ENCODE data around the gene MYH10.

MYH10 gene

GRCh38 chr17:8488901-8489300, 141.6 kb downstream of the MYH10 start:
- no peaks in the 10 kb centered on the region for H3K9me3 ChIP-seq (ENCODE audit: low read length)
- no peak overlapping the region for H2AFZ ChIP-seq (ENCODE audit: low read length)
- no peaks in the 10 kb centered on the region for H4K20me1 ChIP-seq (ENCODE audit: insufficient read depth, low read length)
- no peaks in the 10 kb centered on the region for H3F3A ChIP-seq (ENCODE audit: insufficient read depth, low read length)
- no peak overlapping the region for H3K4me3 ChIP-seq (ENCODE audit: low read depth, low read length, poor library complexity, severe bottlenecking)
- H3K27me3 ChIP-seq (ENCODE audit: insufficient read depth, low read length) = no peaks in the 10 kb centered on the region
- H3K4me2 ChIP-seq (ENCODE audit: low read length) = no peak overlapping the region
- H3K4me1 ChIP-seq (ENCODE audit: insufficient read depth, low read length, severe bottlenecking) = no peaks in the 10 kb centered on the region
- TF ChIP-seq EZH2 (IDR thresholded peaks at IDR 0.05; ENCODE audit: borderline replicate concordance, low read length) (no peak), CTCF (IDR thresholded peaks at IDR 0.05; ENCODE audit: low read length) (no peak)
- H3K79me2 ChIP-seq (ENCODE audit: insufficient read depth, low read length) = no peaks in the 10 kb centered on the region
- no peak overlapping the region for H3K27ac ChIP-seq (ENCODE audit: low read depth, low read length, poor library complexity, severe bottlenecking)
- no peaks in the 10 kb centered on the region for H3K9me2 ChIP-seq (ENCODE audit: low read depth, low read length)
- H3K36me3 ChIP-seq (ENCODE audit: insufficient read depth, low read length) = peaks cover 42% of the 10 kb centered on the region
- no peak overlapping the region for H3K9ac ChIP-seq (ENCODE audit: low read length)

- TF ChIP-seq EZH2 (IDR thresholded peaks at IDR 0.05; ENCODE audit: borderline replicate concordance, low read length) = no peak
- TF ChIP-seq CTCF (IDR thresholded peaks at IDR 0.05; ENCODE audit: low read length) = no peak
- Histone ChIP-seq H3K4me3 (ENCODE audit: low read depth, low read length, poor library complexity, severe bottlenecking) (no peak overlapping the region), H3K4me1 (ENCODE audit: insufficient read depth, low read length, severe bottlenecking) (no peaks in the 10 kb centered on the region), H2AFZ (ENCODE audit: low read length) (no peak overlapping the region), H3K4me2 (ENCODE audit: low read length) (no peak overlapping the region), H3K27ac (ENCODE audit: low read depth, low read length, poor library complexity, severe bottlenecking) (no peak overlapping the region), H3K9me3 (ENCODE audit: low read length) (no peaks in the 10 kb centered on the region), H3K79me2 (ENCODE audit: insufficient read depth, low read length) (no peaks in the 10 kb centered on the region), H3K9me2 (ENCODE audit: low read depth, low read length) (no peaks in the 10 kb centered on the region), H3K9ac (ENCODE audit: low read length) (no peak overlapping the region), H3K27me3 (ENCODE audit: insufficient read depth, low read length) (no peaks in the 10 kb centered on the region), H3F3A (ENCODE audit: insufficient read depth, low read length) (no peaks in the 10 kb centered on the region), H3K36me3 (ENCODE audit: insufficient read depth, low read length) (peaks cover 46% of the 10 kb centered on the region), H4K20me1 (ENCODE audit: insufficient read depth, low read length) (no peaks in the 10 kb centered on the region)
These were observed 142.0 kb downstream of the MYH10 start for GRCh38 chr17:8488491-8488890.

- no peak overlapping the region for H3K27ac ChIP-seq (ENCODE audit: low read depth, low read length, poor library complexity, severe bottlenecking)
- H3K4me2 ChIP-seq (ENCODE audit: low read length) = no peak overlapping the region
- TF ChIP-seq EZH2 (IDR thresholded peaks at IDR 0.05; ENCODE audit: borderline replicate concordance, low read length) (no peak), CTCF (IDR thresholded peaks at IDR 0.05; ENCODE audit: low read length) (no peak)
- no peaks in the 10 kb centered on the region for H3F3A ChIP-seq (ENCODE audit: insufficient read depth, low read length)
- no peaks in the 10 kb centered on the region for H3K27me3 ChIP-seq (ENCODE audit: insufficient read depth, low read length)
- H3K36me3 ChIP-seq (ENCODE audit: insufficient read depth, low read length) = peaks cover 46% of the 10 kb centered on the region
- H3K9me2 ChIP-seq (ENCODE audit: low read depth, low read length) = no peaks in the 10 kb centered on the region
- no peak overlapping the region for H3K4me3 ChIP-seq (ENCODE audit: low read depth, low read length, poor library complexity, severe bottlenecking)
- no peak overlapping the region for H3K9ac ChIP-seq (ENCODE audit: low read length)
- H3K79me2 ChIP-seq (ENCODE audit: insufficient read depth, low read length) = no peaks in the 10 kb centered on the region
- no peaks in the 10 kb centered on the region for H3K4me1 ChIP-seq (ENCODE audit: insufficient read depth, low read length, severe bottlenecking)
- H2AFZ ChIP-seq (ENCODE audit: low read length) = no peak overlapping the region
- H3K9me3 ChIP-seq (ENCODE audit: low read length) = no peaks in the 10 kb centered on the region
- no peaks in the 10 kb centered on the region for H4K20me1 ChIP-seq (ENCODE audit: insufficient read depth, low read length)
These were observed 142.8 kb downstream of the MYH10 start for GRCh38 chr17:8487743-8488142.

Data from OCI-LY1 (cell line).